ENCODE measurements around the gene TSPAN14. TPM values are rescaled to one million over a fixed set of nuclear protein-coding genes. Genes with fewer than 3 reads are reported as not detected.
"Not testable (repeated sequence)": the region's sequence is repeated elsewhere in the genome, so short reads cannot be mapped to it uniquely, and the experiment has no call there.

Gene TSPAN14
- polyA plus RNA-seq, 3 donors, result 81.6 to 86.2 (median 85.7) TPM

DNA sequence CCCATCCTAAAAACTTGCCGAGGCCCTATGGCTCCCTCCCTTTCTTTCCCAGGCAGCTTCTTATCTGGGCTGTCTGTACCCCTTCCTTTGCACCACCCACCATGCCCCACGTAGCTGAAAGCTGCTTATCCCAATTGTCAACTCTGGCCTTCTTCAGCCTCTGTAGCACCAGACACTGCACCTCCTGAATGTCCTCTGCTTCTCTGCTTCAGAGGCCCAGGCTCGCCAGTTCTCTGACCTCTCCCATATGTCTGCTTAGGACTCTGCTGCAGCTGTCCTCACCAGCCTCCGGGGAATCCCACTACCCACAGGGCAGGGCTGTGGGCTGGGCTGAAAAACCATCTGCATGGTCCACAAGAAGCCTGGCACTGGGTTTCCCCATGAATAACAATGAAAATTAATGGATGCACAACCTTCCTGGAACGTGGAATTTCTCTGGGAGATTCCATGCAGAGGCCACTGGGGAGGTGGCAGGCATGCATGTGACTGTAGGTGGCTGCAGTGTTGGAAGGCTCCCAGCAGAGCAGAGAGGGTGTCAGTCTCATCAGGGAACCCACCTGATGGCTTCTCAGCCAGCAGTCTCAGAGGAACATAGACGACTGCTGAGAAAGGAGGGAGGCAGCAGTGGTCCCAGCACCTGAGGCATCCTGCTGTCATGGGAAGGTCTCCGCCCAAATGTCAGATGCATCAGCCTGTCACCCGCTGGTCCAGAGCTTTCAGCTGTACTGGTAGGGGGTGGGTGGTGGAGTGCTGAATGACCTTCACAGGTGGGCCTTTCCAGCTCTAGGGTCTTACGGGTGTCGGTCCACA is 66.8 kb downstream of the TSPAN14 start:
- no peak for DNase-seq (ENCODE audit: low read depth in 3 of 3, low spot score in 2 of 3)

DNA sequence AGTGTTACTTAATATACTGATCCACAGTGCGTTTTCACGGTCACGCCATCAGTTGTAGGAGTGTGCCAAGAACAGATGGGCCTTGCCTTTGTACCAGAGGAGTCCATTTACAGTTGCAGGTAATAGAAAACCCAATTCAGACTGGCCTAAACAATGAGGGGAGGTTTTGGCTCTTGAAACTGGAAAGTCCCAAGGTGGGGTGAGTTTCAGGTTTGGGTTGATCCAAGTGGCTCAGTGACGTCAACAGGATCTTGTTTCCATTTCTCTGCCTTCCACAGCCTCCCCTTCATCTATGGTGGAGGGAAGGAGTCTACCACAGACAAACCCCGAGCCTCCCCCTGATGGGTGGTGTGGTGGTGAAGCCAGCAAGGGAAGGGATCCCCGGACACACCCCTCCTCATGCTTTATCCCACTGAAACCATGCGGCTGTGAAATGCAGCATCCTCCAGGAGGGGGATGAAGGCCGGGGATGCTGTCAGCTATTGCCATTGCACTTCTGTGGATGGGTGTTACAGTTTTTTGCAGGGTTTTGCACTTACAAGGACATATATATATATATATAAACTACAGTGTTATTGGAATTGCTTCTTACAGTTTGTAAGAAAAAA is 68.8 kb downstream of the TSPAN14 start:
- DNase-seq (ENCODE audit: low read depth in 3 of 3, low spot score in 2 of 3), result no peak

DNA sequence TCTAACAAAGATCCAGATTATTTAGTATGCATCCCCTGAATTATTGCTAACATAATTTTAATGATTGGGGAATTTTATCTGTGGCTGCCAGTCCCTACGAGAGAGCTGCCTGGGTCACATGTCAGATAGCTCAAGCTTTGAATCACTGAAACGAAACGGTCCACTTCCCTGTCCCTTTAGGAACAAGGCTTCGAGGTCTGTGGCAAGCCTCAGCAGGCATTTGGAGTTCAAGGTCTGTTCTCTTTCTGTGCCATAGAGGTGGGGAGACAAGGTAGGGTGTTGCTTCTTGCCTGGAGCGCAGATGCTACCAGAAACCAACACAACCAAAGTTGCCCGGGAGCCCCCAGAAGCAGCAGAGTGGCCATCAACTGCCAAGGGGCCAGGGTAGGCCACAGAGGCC is 69.7 kb downstream of the TSPAN14 start:
- DNase-seq (ENCODE audit: low read depth in 3 of 3, low spot score in 2 of 3), result no peak

DNA sequence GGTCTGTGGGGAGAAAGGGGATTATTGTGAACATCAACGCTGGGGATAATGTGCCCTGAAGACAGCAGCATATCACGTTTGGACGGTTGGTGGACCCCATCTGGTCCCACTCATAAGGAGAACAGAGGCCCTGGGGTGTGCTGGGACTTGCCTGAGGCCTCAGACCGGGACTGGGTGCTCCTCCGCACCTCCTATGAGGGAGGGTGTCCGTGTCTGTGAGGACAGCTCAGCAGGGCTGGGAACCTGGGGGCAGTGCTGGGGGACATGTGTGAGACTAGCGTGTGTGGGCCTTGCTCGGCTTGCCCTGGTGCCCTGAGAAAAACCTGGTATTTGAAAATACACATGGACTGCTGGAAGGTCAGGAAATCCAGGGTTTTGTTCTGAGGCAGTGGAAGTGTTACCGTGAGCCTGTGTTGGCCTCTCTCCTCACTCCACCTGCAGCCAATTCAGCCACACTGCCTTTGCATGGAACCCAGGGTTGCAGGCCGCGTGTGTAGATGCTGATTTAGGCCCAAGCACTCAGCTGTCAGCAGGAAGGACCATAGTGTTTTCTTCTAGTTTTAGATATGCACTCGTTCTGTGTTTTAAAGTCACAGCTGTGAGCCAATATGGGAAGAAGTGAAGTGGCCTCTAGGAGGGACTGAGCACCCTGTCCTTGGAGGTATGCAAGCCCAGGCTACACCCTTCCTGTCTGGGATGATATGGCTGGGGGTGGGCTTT is 70.2 kb downstream of the TSPAN14 start:
- DNase-seq (ENCODE audit: low read depth in 3 of 3, low spot score in 2 of 3), result no peak

DNA sequence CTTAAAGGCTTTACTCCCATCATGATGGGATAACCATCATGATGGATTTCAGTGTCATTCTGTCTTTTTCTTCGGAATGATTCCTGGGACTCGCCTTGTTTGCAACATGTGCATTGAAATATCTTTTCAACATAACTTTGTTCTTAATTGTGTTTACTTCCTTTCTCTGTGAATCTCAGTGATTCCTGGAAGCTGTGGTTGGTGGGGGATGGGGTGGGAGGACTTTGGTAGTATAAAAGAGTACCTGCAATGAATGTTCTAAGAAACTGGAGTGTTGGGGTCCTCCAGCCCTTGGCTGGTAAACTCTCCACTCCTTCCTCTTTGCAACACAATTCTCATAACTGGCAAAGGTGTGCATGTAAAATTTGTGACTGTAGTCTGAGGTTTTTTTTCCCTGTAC is 72.1 kb downstream of the TSPAN14 start:
- no peak for DNase-seq (ENCODE audit: low read depth in 3 of 3, low spot score in 2 of 3)

DNA sequence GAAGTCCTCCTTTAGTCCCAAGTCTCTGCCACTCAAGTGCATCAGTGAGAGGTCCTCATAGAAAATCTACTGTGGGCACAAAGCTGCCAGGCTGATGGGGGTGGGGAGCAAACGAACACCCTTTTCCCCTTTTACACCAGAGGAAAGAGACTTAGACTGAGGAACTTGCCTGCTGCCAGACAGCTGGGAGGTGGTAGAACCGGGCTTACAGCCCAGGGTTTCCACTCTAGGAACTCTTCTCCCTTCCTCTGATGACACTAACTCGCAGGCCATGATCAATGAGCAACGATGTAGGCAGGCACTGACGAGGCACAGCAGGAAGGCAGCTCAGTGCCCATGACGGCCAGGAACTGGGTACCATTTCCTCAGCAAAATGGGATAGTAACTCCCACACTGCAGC is 72.6 kb downstream of the TSPAN14 start:
- no peak for DNase-seq (ENCODE audit: low read depth in 3 of 3, low spot score in 2 of 3)

DNA sequence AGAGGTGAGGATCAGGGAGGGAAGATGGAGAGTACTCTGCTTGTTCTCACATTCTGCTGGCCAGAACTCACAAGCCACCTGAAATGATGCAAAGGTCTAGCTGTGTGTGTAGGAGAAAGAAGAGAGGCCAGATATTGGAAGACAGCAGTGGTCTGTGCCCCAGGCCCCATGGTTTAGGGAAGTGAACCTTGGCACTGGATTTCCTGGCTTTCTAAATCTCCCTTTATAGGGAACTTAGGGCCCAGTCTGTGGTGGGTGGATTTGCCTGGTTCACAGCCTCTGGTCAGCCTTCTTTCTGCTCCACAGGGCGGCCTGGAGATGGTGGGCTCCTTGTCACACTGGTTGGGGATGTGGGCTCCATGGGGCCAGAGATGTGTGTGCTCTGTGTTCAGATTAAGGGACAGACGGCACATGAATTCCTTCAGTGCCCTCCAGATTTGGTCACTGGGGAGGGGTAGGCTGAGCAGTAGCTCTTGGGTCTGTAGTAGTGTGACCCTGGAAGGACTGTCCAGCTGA is 74.1 kb downstream of the TSPAN14 start:
- DNase-seq (ENCODE audit: low read depth in 3 of 3, low spot score in 2 of 3), result no peak

DNA sequence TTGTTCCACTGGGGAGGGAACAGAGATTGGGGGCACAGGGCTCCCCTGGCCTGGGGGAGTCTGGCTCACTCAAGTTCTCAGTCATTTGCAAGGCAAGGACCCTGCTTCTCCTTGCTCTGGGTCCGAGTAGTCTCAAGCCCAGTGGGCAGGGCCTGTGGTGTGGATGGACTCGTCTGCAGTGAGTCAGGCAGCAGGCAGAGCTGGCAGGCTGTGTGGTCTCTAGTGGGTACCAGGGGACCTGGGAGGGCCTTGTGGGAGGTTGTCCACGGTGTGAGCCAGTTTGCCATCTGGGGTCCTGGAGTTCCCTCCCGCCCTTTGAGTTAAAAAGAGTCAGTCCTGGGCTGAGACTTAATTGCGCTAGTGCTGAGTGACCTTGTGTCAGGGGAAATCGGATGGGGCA is 74.8 kb downstream of the TSPAN14 start:
- no peak for DNase-seq (ENCODE audit: low read depth in 3 of 3, low spot score in 2 of 3)

DNA sequence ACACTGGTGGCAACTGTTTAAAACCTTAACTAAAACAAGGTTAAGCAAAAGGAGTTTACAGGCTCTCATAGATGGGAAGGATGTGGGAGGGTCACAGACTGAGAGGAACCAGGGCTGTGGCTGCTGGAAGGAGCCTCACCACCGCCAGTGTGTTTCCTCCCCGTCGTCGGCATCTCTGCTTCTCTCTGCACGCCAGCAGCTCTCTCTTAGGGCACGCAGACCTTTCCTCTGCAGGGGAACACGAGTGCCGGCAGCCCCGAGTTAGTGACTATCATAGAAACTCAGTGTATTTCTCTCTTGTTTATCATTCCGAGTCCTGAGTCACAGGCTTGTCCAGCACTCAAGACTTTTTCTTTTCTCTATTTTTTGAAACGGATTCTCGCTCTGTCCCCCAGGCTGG is 75.5 kb downstream of the TSPAN14 start:
- DNase-seq (ENCODE audit: low read depth in 3 of 3, low spot score in 2 of 3), result no peak

DNA sequence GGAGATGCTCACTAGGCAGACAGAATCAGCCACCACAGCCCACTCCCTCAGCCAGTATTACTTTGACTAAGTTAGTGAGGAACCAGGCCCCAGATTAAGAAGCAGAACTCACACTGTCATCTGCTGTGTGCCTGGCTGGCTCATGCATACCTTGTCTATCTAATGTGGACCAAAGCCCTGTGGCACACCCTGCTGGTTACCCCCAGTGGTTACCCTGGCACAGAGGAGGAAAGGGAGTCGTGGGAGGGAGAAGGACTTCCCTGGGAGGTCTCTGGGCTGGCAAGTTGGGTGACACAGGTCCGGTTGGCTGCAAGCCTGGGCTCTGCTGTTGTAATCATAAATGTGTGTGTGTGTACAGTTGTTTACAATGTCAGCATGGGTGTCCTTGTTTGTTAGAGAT is 76.1 kb downstream of the TSPAN14 start:
- no peak for DNase-seq (ENCODE audit: low read depth in 3 of 3, low spot score in 2 of 3)

DNA sequence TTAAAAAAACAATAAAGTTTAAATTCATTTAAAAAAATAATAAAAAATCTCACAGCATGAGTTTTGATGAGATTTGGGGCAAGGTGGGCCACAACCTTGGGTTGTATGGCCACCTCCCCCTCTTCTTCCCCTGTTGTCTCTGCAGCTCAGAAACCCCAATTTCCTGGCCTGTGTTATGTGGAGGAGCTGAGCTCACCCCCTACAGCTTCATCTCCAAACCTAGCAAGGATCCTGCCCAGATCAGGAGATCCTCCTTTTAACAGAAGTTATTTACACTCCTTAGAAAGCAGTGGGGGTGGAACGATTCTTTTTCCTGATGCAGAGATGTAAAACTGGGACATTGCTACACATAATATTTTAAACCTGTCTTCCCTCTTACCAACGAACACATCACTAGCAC is 76.7 kb downstream of the TSPAN14 start:
- no peak for DNase-seq (ENCODE audit: low read depth in 3 of 3, low spot score in 2 of 3)

DNA sequence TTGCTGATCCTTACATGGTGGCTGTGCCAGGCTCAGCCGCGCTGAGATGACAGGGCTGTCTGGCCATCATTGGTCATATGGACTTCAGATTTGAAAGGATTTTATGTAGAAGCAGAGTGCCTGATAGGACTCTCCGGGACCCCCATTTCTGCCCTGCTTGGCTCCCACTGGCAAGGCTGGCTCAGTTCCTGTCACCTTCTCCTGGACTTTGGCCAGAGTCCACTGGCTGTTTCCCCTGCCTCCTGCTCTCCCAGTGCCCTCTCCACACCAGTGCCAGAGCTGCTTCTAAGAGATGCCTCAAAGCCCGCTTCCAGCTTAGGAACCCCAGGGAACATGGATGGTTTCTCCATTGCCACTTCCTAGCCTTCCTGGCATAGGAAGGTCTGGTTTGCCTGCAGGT is 78.5 kb downstream of the TSPAN14 start:
- DNase-seq (ENCODE audit: low read depth in 3 of 3, low spot score in 2 of 3), result no peak

DNA sequence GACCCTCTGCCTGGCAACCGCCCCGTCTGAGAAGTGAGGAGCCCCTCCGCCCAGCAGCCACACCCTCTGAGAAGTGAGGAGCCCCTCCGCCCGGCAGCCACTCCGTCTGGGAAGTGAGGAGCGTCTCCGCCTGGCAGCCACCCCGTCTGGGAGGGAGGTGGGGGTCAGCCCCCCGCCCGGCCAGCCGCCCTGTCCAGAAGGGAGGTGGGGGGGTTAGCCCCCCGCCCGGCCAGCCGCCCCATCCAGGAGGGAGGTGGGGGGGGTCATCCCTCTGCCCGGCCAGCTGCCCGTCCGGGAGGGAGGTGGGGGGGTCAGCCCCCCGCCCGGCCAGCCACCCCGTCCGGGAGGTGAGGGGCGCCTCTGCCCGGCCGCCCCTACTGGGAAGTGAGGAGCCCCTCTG is 79.9 kb downstream of the TSPAN14 start:
- not testable (repeated sequence) for DNase-seq (ENCODE audit: low read depth in 3 of 3, low spot score in 2 of 3)

DNA sequence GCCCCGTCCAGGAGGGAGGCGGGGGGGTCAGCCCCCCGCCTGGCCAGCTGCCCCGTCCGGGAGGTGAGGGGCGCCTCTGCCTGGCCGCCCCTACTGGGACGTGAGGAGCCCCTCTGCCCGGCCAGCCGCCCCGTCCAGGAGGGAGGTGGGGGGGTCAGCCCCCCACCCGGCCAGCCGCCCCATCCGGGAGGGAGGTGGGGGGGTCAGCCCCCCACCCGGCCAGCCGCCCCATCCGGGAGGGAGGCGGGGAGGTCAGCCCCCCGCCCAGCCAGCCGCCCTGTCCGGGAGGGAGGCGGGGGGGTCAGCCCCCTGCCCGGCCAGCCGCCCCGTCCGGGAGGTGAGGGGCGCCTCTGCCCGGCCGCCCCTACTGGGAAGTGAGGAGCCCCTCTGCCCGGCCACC is 80.5 kb downstream of the TSPAN14 start:
- DNase-seq (ENCODE audit: low read depth in 3 of 3, low spot score in 2 of 3), result not testable (repeated sequence)

DNA sequence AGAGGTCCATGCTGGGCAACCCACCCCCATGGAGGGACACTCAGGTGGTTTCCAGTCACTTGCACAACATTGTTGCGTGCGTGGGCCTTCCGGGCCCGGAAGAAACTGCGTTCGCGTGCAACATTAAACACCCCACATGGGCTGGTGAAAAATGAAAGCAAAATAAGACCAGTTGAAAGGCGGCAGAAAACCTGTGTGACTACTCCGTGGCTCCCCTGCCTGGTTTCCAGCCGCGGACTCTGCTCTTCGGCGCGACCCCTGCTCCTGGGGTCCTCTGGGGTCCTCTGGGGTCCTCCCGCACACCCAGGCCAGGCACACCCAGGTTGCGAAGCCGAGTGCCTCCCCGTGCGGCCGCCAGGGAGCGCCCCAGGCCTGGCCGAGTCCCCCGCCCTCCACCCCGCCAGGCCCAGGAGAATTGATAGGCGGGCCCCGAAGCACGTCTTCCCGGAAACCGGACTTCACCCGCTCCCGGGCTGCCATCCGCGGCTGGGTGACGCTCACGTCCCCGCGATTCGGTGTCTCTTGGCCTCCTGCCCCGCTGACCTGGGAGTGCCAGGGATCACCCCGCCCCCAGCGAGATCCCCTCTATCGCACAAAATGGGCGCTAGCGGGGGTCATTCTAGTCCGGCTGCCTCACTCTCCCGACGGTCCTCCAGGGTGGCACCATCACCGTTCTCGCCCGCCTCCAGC is 81.7 kb downstream of the TSPAN14 start:
- no peak for DNase-seq (ENCODE audit: low read depth in 3 of 3, low spot score in 2 of 3)

DNA sequence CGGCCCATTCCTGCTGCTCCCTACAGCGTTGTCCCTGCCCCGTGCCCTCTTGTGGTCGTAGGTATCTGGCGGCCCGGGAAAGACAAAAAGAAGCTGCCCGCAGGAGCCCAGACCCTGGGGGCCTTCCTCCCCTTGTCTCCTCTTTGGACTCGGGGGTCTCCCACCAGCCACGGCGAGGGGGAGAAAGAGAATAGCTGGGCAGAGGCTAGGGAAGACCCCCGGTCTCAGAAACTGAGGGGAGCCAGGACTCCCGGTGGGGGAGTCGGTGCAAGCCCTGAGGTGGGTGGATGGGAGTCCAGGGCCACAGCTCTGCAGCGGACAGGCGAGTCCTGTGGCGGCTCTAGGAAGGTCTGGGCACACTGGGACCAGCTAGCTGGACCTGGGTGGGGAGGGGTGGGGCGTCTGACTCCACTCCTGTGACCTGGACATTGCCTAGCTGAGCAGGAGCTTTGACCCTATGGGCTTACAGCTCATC is 82.3 kb downstream of the TSPAN14 start:
- no peak for DNase-seq (ENCODE audit: low read depth in 3 of 3, low spot score in 2 of 3)

DNA sequence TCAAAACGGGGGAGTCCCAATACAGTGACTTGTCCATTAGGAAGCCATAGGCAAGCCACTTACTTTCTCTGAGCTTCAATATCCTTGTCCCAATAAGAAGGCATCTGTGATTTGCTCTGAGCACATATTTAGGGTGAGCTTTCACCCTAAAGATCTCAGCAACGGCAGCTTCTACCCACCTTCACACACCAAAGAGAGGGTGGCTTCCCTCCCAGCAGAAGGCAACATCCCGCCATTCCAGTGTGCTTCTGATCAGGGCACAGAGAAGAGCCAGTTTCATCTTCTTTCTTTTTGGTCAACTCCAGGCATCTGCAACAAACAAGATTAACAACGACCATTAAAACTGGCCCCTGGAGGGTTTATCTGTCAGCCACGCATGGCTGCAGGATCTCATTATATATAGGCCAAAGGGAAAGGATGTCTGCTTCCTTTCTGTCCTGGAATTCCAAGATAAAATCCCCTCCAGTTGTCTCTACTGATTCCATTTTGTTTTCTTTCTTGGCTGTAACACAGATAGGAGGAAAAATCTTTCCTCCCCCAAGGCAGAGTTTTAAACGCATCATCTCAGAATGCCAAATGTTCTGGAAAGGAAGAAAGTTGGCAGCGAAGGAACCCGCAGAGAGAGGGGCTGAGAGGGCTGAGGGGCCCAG is 83.1 kb downstream of the TSPAN14 start:
- no peak for DNase-seq (ENCODE audit: low read depth in 3 of 3, low spot score in 2 of 3)

DNA sequence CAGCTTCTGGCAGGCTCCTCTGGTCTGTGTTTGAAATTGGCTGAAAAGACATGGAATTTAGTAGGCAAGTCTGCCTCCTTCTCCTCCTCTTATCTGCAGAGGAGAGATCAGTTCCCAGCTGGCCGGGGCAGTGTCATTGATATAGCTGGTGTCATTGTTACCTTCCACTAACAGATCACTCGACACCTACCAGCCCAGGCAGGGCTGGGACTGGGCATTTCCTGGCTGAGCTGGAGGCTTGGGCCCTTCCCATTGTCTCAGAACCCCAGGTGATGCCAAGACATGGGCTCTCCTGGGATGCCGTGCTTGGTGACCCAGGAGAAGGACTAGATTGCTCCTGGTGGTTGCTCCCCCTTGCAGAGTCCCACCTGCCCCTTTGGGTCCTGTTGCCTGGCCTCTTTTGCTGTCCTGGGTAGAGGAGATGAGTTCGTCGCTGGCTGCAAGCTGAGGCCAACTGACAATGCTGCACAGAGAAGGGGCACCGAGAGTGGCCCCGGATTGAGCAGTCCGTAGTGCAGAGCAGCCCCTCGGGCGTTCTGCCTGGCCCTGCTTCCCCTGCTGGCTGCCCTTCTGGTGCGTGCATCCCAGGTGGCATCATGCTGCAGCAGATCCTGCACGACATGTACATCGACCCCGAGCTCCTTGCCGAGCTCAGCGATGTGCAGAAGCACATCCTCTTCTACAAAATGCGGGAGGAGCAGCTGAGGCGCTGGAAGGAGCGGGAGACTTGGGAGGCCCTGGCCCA is 83.8 kb downstream of the TSPAN14 start, which contains the start of gene SH2D4B:
Gene SH2D4B (plus strand): TSS at position 167 of the 745 bp plus-strand sequence. CDS start 430 bp downstream, at position 597.
- DNase-seq (ENCODE audit: low read depth in 3 of 3, low spot score in 2 of 3), result no peak

DNA sequence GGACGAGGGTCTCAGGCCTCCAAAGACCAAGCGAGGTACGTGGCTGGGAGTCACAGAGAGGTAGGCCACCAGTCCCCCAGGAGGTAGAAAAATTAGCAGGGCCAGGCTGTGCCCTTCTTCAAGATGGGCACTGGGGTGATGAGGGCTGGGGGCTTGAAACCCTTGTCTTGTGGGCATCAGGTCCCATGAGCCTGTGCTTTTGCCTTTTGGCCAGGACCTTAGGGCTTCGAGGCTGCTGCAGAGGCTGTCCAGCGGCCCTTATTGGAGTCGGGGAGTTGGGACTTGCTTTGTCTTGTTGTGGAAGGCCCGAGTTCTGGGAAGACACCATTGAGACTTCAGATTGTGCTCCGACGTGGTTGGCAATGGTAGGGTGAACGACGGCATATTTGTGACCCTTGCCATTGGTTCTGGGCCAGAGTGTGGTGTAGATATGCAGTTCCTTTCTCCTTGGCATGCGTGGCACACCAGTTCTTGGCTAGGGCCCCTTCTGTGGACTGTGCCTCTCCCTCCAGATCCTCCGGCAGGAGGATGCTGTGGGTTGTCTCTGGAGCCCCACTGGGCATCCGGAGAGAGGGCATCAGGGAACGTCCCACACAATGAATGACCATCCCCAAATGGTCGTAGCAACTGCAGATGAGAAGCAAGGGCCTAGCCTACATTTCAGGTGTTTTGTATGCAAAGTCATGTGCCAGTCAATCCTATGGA is 84.5 kb downstream of the TSPAN14 start:
- no peak for DNase-seq (ENCODE audit: low read depth in 3 of 3, low spot score in 2 of 3)
